SK-N-SH (cell line): Measurements from ENCODE around the gene WDR86.

Experiments
- GABPA ChIP-seq: IDR thresholded peaks from 2 replicates; pipeline ENCODE4 v1.4.0; 2012; ENCODE audit warnings: low read depth, mild to moderate bottlenecking
- JUND ChIP-seq: IDR thresholded peaks from 2 replicates; pipeline ENCODE4 v1.4.0; 2012
- NRF1 ChIP-seq: IDR thresholded peaks from 2 replicates; pipeline ENCODE4 v1.6.1; 2012; ENCODE audit warnings: low read depth, mild to moderate bottlenecking, low read length
- POLR2AphosphoS5 ChIP-seq: IDR thresholded peaks from 2 replicates; pipeline ENCODE4 v1.6.1; 2012; ENCODE audit warnings: low read depth, low read length
- RAD21 ChIP-seq: IDR thresholded peaks from 2 replicates; pipeline ENCODE4 v1.6.1; 2012; ENCODE audit warnings: mild to moderate bottlenecking, low read length
- SMC3 ChIP-seq: IDR thresholded peaks from 2 replicates; pipeline ENCODE4 v1.6.1; 2012; ENCODE audit warnings: low read depth, low read length, improper control_type of control experiment
- USF2 ChIP-seq: fragments of 150-350 bp; IDR thresholded peaks from 2 replicates; pipeline ENCODE4 v1.6.1; 2017; ENCODE audit warnings: antibody characterized with exemption, low read length, low read depth, borderline replicate concordance
- YY1 ChIP-seq: IDR thresholded peaks from 2 replicates; pipeline ENCODE4 v1.4.0; 2012; ENCODE audit warnings: low read depth, mild to moderate bottlenecking
- TF ChIP-seq, protein P1 (sequence below): fragments of 200-600 bp; sonication (generic); IDR thresholded peaks from 2 replicates; pipeline ENCODE4 v1.6.1; 2017; ENCODE audit warnings: antibody characterized with exemption, mild to moderate bottlenecking, moderate library complexity
- TF ChIP-seq, protein P2 (sequence below): IDR thresholded peaks from 2 replicates; pipeline ENCODE4 v1.4.0; 2012; ENCODE audit warnings: low read depth

GRCh38 chr7:151447901-151448260, 38.0 kb upstream of the WDR86 start:
- TF ChIP-seq, protein P1, sequence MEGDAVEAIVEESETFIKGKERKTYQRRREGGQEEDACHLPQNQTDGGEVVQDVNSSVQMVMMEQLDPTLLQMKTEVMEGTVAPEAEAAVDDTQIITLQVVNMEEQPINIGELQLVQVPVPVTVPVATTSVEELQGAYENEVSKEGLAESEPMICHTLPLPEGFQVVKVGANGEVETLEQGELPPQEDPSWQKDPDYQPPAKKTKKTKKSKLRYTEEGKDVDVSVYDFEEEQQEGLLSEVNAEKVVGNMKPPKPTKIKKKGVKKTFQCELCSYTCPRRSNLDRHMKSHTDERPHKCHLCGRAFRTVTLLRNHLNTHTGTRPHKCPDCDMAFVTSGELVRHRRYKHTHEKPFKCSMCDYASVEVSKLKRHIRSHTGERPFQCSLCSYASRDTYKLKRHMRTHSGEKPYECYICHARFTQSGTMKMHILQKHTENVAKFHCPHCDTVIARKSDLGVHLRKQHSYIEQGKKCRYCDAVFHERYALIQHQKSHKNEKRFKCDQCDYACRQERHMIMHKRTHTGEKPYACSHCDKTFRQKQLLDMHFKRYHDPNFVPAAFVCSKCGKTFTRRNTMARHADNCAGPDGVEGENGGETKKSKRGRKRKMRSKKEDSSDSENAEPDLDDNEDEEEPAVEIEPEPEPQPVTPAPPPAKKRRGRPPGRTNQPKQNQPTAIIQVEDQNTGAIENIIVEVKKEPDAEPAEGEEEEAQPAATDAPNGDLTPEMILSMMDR, result no peak
- TF ChIP-seq NRF1, result no peak
- TF ChIP-seq RAD21, result no peak
- TF ChIP-seq GABPA, result no peak
- TF ChIP-seq JUND, result no peak
- TF ChIP-seq SMC3, result no peak
- no peak for TF ChIP-seq YY1
- TF ChIP-seq POLR2AphosphoS5, result no peak
- TF ChIP-seq USF2, result no peak
- TF ChIP-seq, protein P2, sequence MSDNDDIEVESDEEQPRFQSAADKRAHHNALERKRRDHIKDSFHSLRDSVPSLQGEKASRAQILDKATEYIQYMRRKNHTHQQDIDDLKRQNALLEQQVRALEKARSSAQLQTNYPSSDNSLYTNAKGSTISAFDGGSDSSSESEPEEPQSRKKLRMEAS, result no peak
